HCT116 (cell line): ENCODE measurements around the gene ZNF423. TPM values are rescaled to one million over a fixed set of nuclear protein-coding genes. Genes with fewer than 3 reads are reported as not detected.

Experiments used
- ATAC-seq: fragments of 200-7000 bp; cut with Tn5 transposase; 2 replicates; pipeline ENCODE4 v1.9.1; 2020; ENCODE audit warnings: mild to moderate bottlenecking, moderate library complexity
- BruUV-seq: library from RNA; stranded (reverse); fragments of 400-500 nt; replicated peaks from 2 replicates; lab custom pipeline; 2021; lab: Mats Ljungman, UMichigan
- CTCF ChIA-PET: fragments of 300-600 bp; sonication (Branson Sonifier 250); formaldehyde crosslinking; loops from one replicate; lab custom pipeline; 2021; ENCODE audit warnings: antibody characterized with exemption; lab: Charles Lee
- POLR2A ChIA-PET: fragments of 300-600, 350-600 bp; sonication (Branson Sonifier 250); formaldehyde crosslinking; loops from one replicate; lab custom pipeline; 2021; ENCODE audit warnings: antibody characterized with exemption; lab: Charles Lee
- RAD21 ChIA-PET, 2 experiments: fragments of 300-600 bp; sonication (Branson Sonifier 250); formaldehyde crosslinking; loops; one replicate each; lab custom pipeline; 2023; ENCODE audit warnings: low total read pairs in 2 of 2; ENCODE audit not compliant: uncharacterized antibody in 2 of 2, unreplicated experiment in 2 of 2, low non-redundant PET in 1 of 2; lab: Charles Lee
- DNase-seq: peaks from one replicate; pipeline ENCODE4 v3.0.0-alpha.2; 2010; ENCODE audit warnings: low read depth, low spot score
- H2AFZ ChIP-seq: fragments of 200-600 bp; shearing (Covaris generic), sonication (generic); 2 replicates; pipeline ENCODE4 v1.6.1; 2017; ENCODE audit warnings: low read depth, mixed run types, mixed read lengths, antibody characterized with exemption, low read length; ENCODE audit not compliant: poor library complexity, severe bottlenecking
- H3K27ac ChIP-seq: 2 replicates; pipeline ENCODE4 v1.5.1; 2012; ENCODE audit warnings: low read depth, low read length
- H3K27me3 ChIP-seq: fragments of 200-600 bp; sonication (generic); 2 replicates; pipeline ENCODE4 v1.6.1; 2016; ENCODE audit warnings: mixed run types, low read length, mixed read lengths; ENCODE audit not compliant: insufficient read depth
- H3K36me3 ChIP-seq, 2 experiments: fragments of 200-500 bp in 1 of 2; fragments of 200-600 bp in 1 of 2; sonication (Bioruptor generic) in 1 of 2; sonication (generic) in 1 of 2; 2 replicates each; pipeline versions ENCODE4 v1.5.1 to v1.6.1; 2014 to 2016; ENCODE audit warnings: low read length in 2 of 2, inconsistent platforms in 1 of 2, mixed read lengths in 1 of 2, mixed run types in 1 of 2; ENCODE audit not compliant: insufficient read depth in 2 of 2, control insufficient read depth in 1 of 2
- H3K4me1 ChIP-seq, 2 experiments: fragments of 200-600 bp in 1 of 2; sonication (generic) in 1 of 2; 2 replicates each; pipeline versions ENCODE4 v1.5.1 to v1.6.1; 2012 to 2017; ENCODE audit warnings: low read length in 2 of 2, inconsistent platforms in 1 of 2, mild to moderate bottlenecking in 1 of 2, mixed read lengths in 1 of 2, mixed run types in 1 of 2, moderate library complexity in 1 of 2; ENCODE audit not compliant: insufficient read depth in 2 of 2, control insufficient read depth in 1 of 2
- H3K4me2 ChIP-seq: fragments of 200-600 bp; sonication (generic); 2 replicates; pipeline ENCODE4 v1.6.1; 2017; ENCODE audit warnings: mixed run types, low read length, mixed read lengths
- H3K4me3 ChIP-seq, 2 experiments: fragments of 200-600 bp in 1 of 2; sonication (generic) in 1 of 2; replicated peaks in 1 of 2; 2 replicates each; pipeline ENCODE4 v1.5.1; 2011 to 2016; ENCODE audit warnings: low read length in 2 of 2, control low read depth in 1 of 2, low read depth in 1 of 2, mild to moderate bottlenecking in 1 of 2, mixed read lengths in 1 of 2, mixed run types in 1 of 2
- H3K79me2 ChIP-seq: fragments of 200-600 bp; sonication (generic); 2 replicates; pipeline ENCODE4 v1.6.1; 2017; ENCODE audit warnings: mild to moderate bottlenecking, mixed run types, low read length, moderate library complexity, mixed read lengths; ENCODE audit not compliant: insufficient read depth
- H3K9ac ChIP-seq: fragments of 200-600 bp; sonication (generic); 2 replicates; pipeline ENCODE4 v1.6.1; 2016; ENCODE audit warnings: low read length, mixed read lengths
- H3K9me2 ChIP-seq: fragments of 200-600 bp; sonication (generic), shearing (Covaris generic); 2 replicates; pipeline ENCODE4 v1.6.1; 2017; ENCODE audit warnings: mixed run types, mild to moderate bottlenecking, moderate library complexity; ENCODE audit not compliant: insufficient read depth
- H3K9me3 ChIP-seq, 2 experiments: fragments of 200-500 bp in 1 of 2; fragments of 200-600 bp in 1 of 2; sonication (Bioruptor generic) in 1 of 2; sonication (generic) in 1 of 2; 2 replicates each; pipeline ENCODE4 v1.6.1; 2014 to 2017; ENCODE audit warnings: low read length in 2 of 2, mixed read lengths in 2 of 2, inconsistent platforms in 1 of 2, low read depth in 1 of 2, mild to moderate bottlenecking in 1 of 2, mixed run types in 1 of 2, moderate library complexity in 1 of 2; ENCODE audit not compliant: control insufficient read depth in 1 of 2, insufficient read depth in 1 of 2
- H4K20me1 ChIP-seq: fragments of 200-600 bp; sonication (generic), shearing (Covaris generic); 2 replicates; pipeline ENCODE4 v1.6.1; 2017; ENCODE audit warnings: mixed run types, mild to moderate bottlenecking, moderate library complexity; ENCODE audit not compliant: insufficient read depth
- EGR1 ChIP-seq: IDR thresholded peaks from 2 replicates; pipeline ENCODE4 v1.6.1; 2012; ENCODE audit warnings: low read depth
- ELF1 ChIP-seq: IDR thresholded peaks from 2 replicates; pipeline ENCODE4 v1.6.1; 2012; ENCODE audit warnings: low read depth, borderline replicate concordance
- EZH2 ChIP-seq: fragments of 200-600 bp; sonication (generic); IDR thresholded peaks from 2 replicates; pipeline ENCODE4 v1.6.1; 2017; ENCODE audit warnings: antibody characterized with exemption, mixed run types
- FOSL1 ChIP-seq: IDR thresholded peaks from 2 replicates; pipeline ENCODE4 v1.6.1; 2012; ENCODE audit warnings: low read depth
- JUND ChIP-seq: IDR thresholded peaks from 2 replicates; pipeline ENCODE4 v1.6.1; 2012
- MAX ChIP-seq: IDR thresholded peaks from 2 replicates; pipeline ENCODE4 v1.6.1; 2012
- POLR2A ChIP-seq: IDR thresholded peaks from 2 replicates; pipeline ENCODE4 v1.7.0; 2011; ENCODE audit warnings: borderline replicate concordance; ENCODE audit not compliant: insufficient read depth, insufficient read length; ENCODE audit errors: extremely low read depth
- POLR2AphosphoS5 ChIP-seq: IDR thresholded peaks from 2 replicates; pipeline ENCODE4 v1.6.1; 2011; ENCODE audit warnings: mild to moderate bottlenecking, low read depth, low read length, moderate library complexity
- RAD21 ChIP-seq: IDR thresholded peaks from 2 replicates; pipeline ENCODE4 v1.6.1; 2012; ENCODE audit warnings: low read depth, mild to moderate bottlenecking
- SIN3A ChIP-seq: IDR thresholded peaks from 2 replicates; pipeline ENCODE4 v1.6.1; 2012; ENCODE audit warnings: low read depth
- SP1 ChIP-seq: IDR thresholded peaks from 2 replicates; pipeline ENCODE4 v1.6.1; 2012; ENCODE audit warnings: low read depth
- TCF7L2 ChIP-seq: IDR thresholded peaks from 2 replicates; pipeline ENCODE4 v1.7.0; 2011; ENCODE audit warnings: borderline replicate concordance, inconsistent platforms; ENCODE audit not compliant: insufficient read depth, insufficient read length; ENCODE audit errors: extremely low read depth
- YY1 ChIP-seq: IDR thresholded peaks from 2 replicates; pipeline ENCODE4 v1.6.1; 2011; ENCODE audit warnings: low read length, low read depth, moderate library complexity, mild to moderate bottlenecking; ENCODE audit not compliant: insufficient replicate concordance; ENCODE audit errors: extremely low read depth
- ZFX ChIP-seq: fragments of 450-650 bp; IDR thresholded peaks from 2 replicates; pipeline ENCODE4 v1.6.1; 2017
- ZNF274 ChIP-seq: fragments of 200-500 bp; sonication (Bioruptor generic); IDR thresholded peaks from 2 replicates; pipeline ENCODE4 v1.6.1; 2014; ENCODE audit warnings: mild to moderate bottlenecking, low read depth, low read length, inconsistent platforms
- intact Hi-C: fragments of 100-400 bp; cut with micrococcal nuclease; formaldehyde crosslinking; loops from 2 replicates; pipeline ENCODE4 v1.10.0; 2022
- total RNA-seq: library from RNA; stranded (reverse); gene quantifications from one replicate; pipeline ENCODE4 v1.2.1, GENCODE V29; 2021; ENCODE audit not compliant: unreplicated experiment
- TF ChIP-seq, protein P1 (sequence below): IDR thresholded peaks from 2 replicates; pipeline ENCODE4 v1.6.1; 2012; ENCODE audit warnings: low read depth
- TF ChIP-seq, protein P2 (sequence below): IDR thresholded peaks from 2 replicates; pipeline ENCODE4 v1.6.1; 2011; ENCODE audit warnings: mild to moderate bottlenecking, low read length, moderate library complexity; ENCODE audit not compliant: insufficient replicate concordance; ENCODE audit errors: extremely low read depth

Gene ZNF423
- total RNA-seq, 1 experiment from 2014 or later: 0.22 TPM

- TF ChIP-seq POLR2AphosphoS5: no peak
Observed at GRCh38 chr16:49781401-49781800, 74.5 kb downstream of the ZNF423 start (continued).

GRCh38 chr16:49780433-49780832, 75.5 kb downstream of the ZNF423 start:
- H3K4me1 ChIP-seq: no peaks in the 10 kb centered on the region
- no peak overlapping the region for H3K27ac ChIP-seq
- ChIA-PET POLR2A (no interaction called here), CTCF (no interaction called here), RAD21 (no interaction called here)
- no peak for TF ChIP-seq FOSL1
- TF ChIP-seq, protein P1, sequence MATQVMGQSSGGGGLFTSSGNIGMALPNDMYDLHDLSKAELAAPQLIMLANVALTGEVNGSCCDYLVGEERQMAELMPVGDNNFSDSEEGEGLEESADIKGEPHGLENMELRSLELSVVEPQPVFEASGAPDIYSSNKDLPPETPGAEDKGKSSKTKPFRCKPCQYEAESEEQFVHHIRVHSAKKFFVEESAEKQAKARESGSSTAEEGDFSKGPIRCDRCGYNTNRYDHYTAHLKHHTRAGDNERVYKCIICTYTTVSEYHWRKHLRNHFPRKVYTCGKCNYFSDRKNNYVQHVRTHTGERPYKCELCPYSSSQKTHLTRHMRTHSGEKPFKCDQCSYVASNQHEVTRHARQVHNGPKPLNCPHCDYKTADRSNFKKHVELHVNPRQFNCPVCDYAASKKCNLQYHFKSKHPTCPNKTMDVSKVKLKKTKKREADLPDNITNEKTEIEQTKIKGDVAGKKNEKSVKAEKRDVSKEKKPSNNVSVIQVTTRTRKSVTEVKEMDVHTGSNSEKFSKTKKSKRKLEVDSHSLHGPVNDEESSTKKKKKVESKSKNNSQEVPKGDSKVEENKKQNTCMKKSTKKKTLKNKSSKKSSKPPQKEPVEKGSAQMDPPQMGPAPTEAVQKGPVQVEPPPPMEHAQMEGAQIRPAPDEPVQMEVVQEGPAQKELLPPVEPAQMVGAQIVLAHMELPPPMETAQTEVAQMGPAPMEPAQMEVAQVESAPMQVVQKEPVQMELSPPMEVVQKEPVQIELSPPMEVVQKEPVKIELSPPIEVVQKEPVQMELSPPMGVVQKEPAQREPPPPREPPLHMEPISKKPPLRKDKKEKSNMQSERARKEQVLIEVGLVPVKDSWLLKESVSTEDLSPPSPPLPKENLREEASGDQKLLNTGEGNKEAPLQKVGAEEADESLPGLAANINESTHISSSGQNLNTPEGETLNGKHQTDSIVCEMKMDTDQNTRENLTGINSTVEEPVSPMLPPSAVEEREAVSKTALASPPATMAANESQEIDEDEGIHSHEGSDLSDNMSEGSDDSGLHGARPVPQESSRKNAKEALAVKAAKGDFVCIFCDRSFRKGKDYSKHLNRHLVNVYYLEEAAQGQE: no peak
- no peak for TF ChIP-seq MAX
- TF ChIP-seq TCF7L2: no peak
- no peak for TF ChIP-seq SIN3A
- TF ChIP-seq ZFX: no peak
- TF ChIP-seq ZNF274: no peak
- TF ChIP-seq ELF1: no peak
- TF ChIP-seq RAD21: no peak
- TF ChIP-seq, protein P2, sequence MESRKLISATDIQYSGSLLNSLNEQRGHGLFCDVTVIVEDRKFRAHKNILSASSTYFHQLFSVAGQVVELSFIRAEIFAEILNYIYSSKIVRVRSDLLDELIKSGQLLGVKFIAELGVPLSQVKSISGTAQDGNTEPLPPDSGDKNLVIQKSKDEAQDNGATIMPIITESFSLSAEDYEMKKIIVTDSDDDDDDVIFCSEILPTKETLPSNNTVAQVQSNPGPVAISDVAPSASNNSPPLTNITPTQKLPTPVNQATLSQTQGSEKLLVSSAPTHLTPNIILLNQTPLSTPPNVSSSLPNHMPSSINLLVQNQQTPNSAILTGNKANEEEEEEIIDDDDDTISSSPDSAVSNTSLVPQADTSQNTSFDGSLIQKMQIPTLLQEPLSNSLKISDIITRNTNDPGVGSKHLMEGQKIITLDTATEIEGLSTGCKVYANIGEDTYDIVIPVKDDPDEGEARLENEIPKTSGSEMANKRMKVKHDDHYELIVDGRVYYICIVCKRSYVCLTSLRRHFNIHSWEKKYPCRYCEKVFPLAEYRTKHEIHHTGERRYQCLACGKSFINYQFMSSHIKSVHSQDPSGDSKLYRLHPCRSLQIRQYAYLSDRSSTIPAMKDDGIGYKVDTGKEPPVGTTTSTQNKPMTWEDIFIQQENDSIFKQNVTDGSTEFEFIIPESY: no peak
- TF ChIP-seq JUND: no peak
- TF ChIP-seq POLR2A: no peak
- TF ChIP-seq EGR1: no peak
- TF ChIP-seq SP1: no peak
- no peak for TF ChIP-seq EZH2
- no peak for TF ChIP-seq YY1
- no peaks in the 10 kb centered on the region for H3K79me2 ChIP-seq
- H3K9ac ChIP-seq: no peak overlapping the region
- no peaks in the 10 kb centered on the region for H4K20me1 ChIP-seq
- no peak for ATAC-seq
- intact Hi-C loops: no loop called here
- no TSS peak for BruUV-seq
- no peak overlapping the region for H3K4me2 ChIP-seq
- H3K27me3 ChIP-seq: peaks cover 10% of the 10 kb centered on the region; the same call in 1 of the 2 replicates
- no peak for DNase-seq
- H3K9me3 ChIP-seq: no peaks in the 10 kb centered on the region
- H3K9me2 ChIP-seq: no peaks in the 10 kb centered on the region
- H3K36me3 ChIP-seq: no peaks in the 10 kb centered on the region
- no peak overlapping the region for H2AFZ ChIP-seq
- no peak overlapping the region for H3K4me3 ChIP-seq
